ENCODE data around the gene UROD.

DNA sequence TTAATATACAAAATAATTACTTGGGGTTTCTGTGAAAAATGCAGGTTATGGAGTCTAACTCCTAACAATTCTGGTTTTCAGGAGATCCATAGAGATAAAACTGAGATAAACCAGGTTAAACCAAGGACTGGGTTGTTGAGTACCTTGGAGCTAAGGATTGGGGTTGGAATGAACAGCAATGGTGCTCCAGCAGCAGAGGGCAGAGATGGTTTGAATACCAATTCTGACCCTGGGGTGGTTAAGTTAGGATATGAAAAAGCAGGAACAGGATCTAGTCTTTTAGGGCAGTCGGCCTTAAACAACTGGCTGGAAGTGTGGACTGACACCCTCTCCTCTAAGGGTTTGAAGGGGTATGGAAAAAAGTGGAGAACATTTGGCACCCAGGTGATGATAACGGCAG is 53.0 kb downstream of the UROD start:
- TF ChIP-seq, protein P1, sequence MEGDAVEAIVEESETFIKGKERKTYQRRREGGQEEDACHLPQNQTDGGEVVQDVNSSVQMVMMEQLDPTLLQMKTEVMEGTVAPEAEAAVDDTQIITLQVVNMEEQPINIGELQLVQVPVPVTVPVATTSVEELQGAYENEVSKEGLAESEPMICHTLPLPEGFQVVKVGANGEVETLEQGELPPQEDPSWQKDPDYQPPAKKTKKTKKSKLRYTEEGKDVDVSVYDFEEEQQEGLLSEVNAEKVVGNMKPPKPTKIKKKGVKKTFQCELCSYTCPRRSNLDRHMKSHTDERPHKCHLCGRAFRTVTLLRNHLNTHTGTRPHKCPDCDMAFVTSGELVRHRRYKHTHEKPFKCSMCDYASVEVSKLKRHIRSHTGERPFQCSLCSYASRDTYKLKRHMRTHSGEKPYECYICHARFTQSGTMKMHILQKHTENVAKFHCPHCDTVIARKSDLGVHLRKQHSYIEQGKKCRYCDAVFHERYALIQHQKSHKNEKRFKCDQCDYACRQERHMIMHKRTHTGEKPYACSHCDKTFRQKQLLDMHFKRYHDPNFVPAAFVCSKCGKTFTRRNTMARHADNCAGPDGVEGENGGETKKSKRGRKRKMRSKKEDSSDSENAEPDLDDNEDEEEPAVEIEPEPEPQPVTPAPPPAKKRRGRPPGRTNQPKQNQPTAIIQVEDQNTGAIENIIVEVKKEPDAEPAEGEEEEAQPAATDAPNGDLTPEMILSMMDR (IDR thresholded peaks at IDR 0.05; ENCODE audit: poor library complexity, severe bottlenecking) = no peak
- no peak for TF ChIP-seq EZH2 (IDR thresholded peaks at IDR 0.05; ENCODE audit: borderline replicate concordance, insufficient read depth, low read length, poor library complexity, severe bottlenecking)
- TF ChIP-seq, protein P2, sequence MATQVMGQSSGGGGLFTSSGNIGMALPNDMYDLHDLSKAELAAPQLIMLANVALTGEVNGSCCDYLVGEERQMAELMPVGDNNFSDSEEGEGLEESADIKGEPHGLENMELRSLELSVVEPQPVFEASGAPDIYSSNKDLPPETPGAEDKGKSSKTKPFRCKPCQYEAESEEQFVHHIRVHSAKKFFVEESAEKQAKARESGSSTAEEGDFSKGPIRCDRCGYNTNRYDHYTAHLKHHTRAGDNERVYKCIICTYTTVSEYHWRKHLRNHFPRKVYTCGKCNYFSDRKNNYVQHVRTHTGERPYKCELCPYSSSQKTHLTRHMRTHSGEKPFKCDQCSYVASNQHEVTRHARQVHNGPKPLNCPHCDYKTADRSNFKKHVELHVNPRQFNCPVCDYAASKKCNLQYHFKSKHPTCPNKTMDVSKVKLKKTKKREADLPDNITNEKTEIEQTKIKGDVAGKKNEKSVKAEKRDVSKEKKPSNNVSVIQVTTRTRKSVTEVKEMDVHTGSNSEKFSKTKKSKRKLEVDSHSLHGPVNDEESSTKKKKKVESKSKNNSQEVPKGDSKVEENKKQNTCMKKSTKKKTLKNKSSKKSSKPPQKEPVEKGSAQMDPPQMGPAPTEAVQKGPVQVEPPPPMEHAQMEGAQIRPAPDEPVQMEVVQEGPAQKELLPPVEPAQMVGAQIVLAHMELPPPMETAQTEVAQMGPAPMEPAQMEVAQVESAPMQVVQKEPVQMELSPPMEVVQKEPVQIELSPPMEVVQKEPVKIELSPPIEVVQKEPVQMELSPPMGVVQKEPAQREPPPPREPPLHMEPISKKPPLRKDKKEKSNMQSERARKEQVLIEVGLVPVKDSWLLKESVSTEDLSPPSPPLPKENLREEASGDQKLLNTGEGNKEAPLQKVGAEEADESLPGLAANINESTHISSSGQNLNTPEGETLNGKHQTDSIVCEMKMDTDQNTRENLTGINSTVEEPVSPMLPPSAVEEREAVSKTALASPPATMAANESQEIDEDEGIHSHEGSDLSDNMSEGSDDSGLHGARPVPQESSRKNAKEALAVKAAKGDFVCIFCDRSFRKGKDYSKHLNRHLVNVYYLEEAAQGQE (IDR thresholded peaks at IDR 0.05; ENCODE audit: borderline replicate concordance) = no peak
- TF ChIP-seq POLR2AphosphoS5 (IDR thresholded peaks at IDR 0.05) = no peak
- TF ChIP-seq RAD21 (conservative IDR thresholded peaks at IDR 0.05) = no peak
- no peak for TF ChIP-seq MXI1 (conservative IDR thresholded peaks at IDR 0.05; ENCODE audit: poor library complexity, severe bottlenecking)
- TF ChIP-seq TAF1 (IDR thresholded peaks at IDR 0.05; ENCODE audit: low read depth) = no peak
- TF ChIP-seq SMC3 (conservative IDR thresholded peaks at IDR 0.05; ENCODE audit: poor library complexity) = no peak

Data from neural cell (in vitro differentiated cells).